GM10266 (cell line): Measurements from ENCODE around the gene AARS1.
"Not testable (repeated sequence)": the region's sequence is repeated elsewhere in the genome, so short reads cannot be mapped to it uniquely, and the experiment has no call there.

Source experiments
- DNase-seq: peaks from one replicate; pipeline ENCODE4 v3.0.0; 2012; ENCODE audit errors: extremely low spot score
- TF ChIP-seq, protein P1 (sequence below): IDR thresholded peaks from 2 replicates; pipeline ENCODE4 v1.5.1; 2012; ENCODE audit warnings: mild to moderate bottlenecking, low read depth; ENCODE audit not compliant: control insufficient read depth, insufficient read depth; ENCODE audit errors: missing control alignments

Gene AARS1

GRCh38 chr16:70253291-70254106, 35.8 kb downstream of the AARS1 start:
- TF ChIP-seq, protein P1, sequence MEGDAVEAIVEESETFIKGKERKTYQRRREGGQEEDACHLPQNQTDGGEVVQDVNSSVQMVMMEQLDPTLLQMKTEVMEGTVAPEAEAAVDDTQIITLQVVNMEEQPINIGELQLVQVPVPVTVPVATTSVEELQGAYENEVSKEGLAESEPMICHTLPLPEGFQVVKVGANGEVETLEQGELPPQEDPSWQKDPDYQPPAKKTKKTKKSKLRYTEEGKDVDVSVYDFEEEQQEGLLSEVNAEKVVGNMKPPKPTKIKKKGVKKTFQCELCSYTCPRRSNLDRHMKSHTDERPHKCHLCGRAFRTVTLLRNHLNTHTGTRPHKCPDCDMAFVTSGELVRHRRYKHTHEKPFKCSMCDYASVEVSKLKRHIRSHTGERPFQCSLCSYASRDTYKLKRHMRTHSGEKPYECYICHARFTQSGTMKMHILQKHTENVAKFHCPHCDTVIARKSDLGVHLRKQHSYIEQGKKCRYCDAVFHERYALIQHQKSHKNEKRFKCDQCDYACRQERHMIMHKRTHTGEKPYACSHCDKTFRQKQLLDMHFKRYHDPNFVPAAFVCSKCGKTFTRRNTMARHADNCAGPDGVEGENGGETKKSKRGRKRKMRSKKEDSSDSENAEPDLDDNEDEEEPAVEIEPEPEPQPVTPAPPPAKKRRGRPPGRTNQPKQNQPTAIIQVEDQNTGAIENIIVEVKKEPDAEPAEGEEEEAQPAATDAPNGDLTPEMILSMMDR, result peak; percentile 39
- no peak for DNase-seq

GRCh38 chr16:70252355-70252988, 36.8 kb downstream of the AARS1 start:
- TF ChIP-seq, protein P1, result peak; percentile 47
- DNase-seq, result no peak

DNA sequence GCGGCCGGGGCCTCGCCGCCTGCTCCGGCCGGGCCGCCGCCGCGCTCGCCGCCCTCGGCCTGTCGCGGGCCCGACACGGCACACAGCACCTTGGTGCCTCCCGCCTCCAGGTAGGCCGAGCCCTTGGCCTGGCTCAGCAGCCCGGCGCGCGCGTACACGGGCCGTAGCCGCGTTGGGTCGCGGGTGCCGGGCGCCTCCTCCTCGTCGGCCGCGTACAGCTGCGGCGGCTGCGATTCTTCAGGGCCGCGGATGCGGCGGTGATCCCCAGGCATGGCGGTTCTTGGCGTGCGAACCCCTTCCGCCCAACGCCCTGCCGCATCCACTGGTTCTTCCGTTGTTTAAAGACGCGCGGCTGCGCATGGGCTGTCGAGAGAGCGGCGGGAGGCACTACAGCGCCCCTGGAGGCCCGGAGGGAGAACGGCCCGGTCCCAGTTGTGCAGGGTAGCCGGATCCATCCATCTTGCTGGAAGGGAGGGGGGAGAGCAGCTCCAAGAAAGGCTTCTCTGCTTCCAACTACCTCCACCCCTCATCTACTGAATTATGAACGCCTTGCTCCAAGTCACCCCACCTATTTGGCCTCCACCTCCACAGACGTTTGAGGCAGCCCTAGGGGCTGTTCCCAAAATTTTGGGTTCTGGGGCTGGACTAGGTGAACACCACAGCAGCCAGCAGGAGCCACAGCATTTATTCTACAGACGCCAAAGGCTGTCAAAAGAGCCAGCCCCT, 37.5 kb downstream of the AARS1 start, which contains the start of gene EXOSC6:
Gene EXOSC6, minus strand, starts transcription at position 312 of the 726 bp plus-strand sequence. Its CDS starts 40 bp downstream, at position 272.
- peak; percentile 97 for DNase-seq
- TF ChIP-seq, protein P1, result peak; percentile 88

- TF ChIP-seq, protein P1, result peak; percentile 25
- DNase-seq, result peak; percentile 78
These were observed 38.3 kb downstream of the AARS1 start for GRCh38 chr16:70250748-70251628.

GRCh38 chr16:70249697-70250096, 39.6 kb downstream of the AARS1 start:
- DNase-seq, result not testable (repeated sequence)

GRCh38 chr16:70238773-70239172, 50.5 kb downstream of the AARS1 start:
- DNase-seq, result not testable (repeated sequence)

- not testable (repeated sequence) for DNase-seq
These were observed 57.5 kb downstream of the AARS1 start for GRCh38 chr16:70231831-70232230.

DNA sequence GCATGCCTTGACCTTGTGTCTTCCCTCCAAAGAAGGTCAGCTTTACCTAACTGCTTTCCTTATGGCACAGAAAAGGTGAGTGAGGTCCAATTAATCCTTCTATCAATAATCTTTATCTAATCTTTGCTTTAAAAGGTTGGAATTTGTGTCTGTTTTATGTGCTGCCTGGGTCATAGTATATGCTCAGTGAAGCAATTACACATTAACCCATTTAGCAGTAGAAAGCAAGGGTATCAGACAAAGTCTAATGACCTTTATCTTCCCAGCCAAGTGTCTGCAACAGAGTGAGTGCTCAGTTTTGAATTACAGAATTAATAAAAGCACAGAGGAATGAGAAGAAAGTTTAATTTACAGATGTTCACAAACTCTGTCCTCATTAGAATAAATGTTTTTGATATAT, 63.3 kb downstream of the AARS1 start:
- DNase-seq, result not testable (repeated sequence)

- DNase-seq, result not testable (repeated sequence)
These were observed 63.9 kb downstream of the AARS1 start for GRCh38 chr16:70225430-70225829.

GRCh38 chr16:70224645-70225044, 64.7 kb downstream of the AARS1 start:
- DNase-seq, result not testable (repeated sequence)

- DNase-seq, result not testable (repeated sequence)
These were observed 65.3 kb downstream of the AARS1 start for GRCh38 chr16:70223971-70224513.

DNA sequence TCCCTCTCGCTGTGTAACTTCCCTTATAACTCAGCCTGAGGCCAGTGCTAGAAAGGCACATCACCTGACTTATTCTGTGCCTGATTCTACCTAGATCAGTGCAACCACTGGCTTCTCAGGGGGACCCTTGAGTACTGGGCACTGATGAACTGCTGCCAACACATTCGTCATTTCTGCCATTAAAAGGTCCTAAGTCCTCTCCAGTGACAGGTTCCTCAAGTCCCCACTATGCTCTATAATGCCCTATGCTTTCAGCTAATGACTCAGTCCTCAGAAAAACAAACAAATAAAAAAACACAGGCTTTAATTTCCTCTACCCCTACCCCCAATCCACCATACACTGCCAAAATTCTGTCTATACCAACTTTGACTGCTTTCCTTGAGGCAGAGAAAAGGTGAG, 66.1 kb downstream of the AARS1 start:
- DNase-seq, result not testable (repeated sequence)

DNA sequence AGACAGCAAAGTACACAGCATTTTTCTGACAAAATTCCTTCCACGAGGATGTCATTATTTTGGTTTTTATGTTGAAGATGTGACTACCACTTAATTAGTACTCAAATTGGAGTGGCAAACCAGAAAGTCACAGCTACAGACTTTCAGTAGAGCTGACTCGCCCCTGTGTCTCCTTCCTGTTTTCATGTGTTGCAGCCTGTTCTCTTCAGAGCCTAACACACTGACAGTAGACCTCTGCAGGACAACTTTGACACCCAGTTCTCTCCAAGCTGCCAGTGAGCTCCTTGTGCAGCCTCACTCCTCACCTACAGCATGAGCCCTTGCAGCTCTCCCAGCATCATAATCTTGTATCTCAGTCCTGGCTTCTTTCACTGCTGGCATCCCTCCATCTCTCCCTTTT, 66.7 kb downstream of the AARS1 start:
- DNase-seq, result not testable (repeated sequence)

DNA sequence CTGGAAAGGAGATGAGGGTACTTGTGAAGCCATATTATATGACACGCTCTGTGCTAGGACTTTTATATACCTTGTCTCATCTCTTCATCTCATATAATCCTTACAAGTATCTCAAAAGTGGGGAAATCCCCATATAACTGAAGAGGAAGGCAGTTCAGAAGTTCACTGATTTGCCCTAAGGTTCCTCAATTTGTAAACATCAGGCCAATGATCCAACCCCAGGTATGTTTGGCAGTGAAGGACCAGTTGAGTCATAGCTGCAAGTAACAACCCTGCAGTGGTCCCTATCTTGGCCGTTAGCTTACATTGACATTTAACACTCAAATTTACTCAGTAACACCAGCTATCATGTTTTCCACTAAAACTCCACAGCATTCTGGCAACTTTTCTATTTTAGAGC, 70.7 kb downstream of the AARS1 start:
- DNase-seq, result not testable (repeated sequence)
